Activated naive CD4-positive, alpha-beta T cell treated with anti-CD3 and anti-CD28 coated beads, Interleukin-2, amount 10 ng/mL, durations not matched to agents 7 days and 5 days (primary cell): ENCODE measurements around the gene CBX5.
A peak's percentile ranks its signal among the peaks of the same experiment; 100 is the strongest.
"Not testable (repeated sequence)": the region's sequence is repeated elsewhere in the genome, so short reads cannot be mapped to it uniquely, and the experiment has no call there.

Experiments used
- CTCF ChIA-PET: fragments of 350-600 bp; sonication (Branson Sonifier 250); formaldehyde crosslinking; loops from one replicate; lab custom pipeline; 2021; ENCODE audit warnings: antibody characterized with exemption; lab: Charles Lee
- DNase-seq: peaks from one replicate; pipeline ENCODE4 v3.0.0-alpha.2; 2020
- H3K27ac Mint-ChIP-seq: one replicate; pipeline ENCODE4 v1.8.0; 2021; ENCODE audit warnings: mild to moderate bottlenecking, moderate library complexity, mixed read lengths
- H3K27me3 Mint-ChIP-seq: one replicate; pipeline ENCODE4 v1.8.0; 2021; ENCODE audit warnings: mild to moderate bottlenecking, mixed read lengths
- H3K36me3 Mint-ChIP-seq: one replicate; pipeline ENCODE4 v1.8.0; 2021; ENCODE audit warnings: mixed read lengths
- H3K4me1 Mint-ChIP-seq: one replicate; pipeline ENCODE4 v1.8.0; 2021; ENCODE audit warnings: mixed read lengths
- H3K4me3 Mint-ChIP-seq: one replicate; pipeline ENCODE4 v1.8.0; 2021; ENCODE audit warnings: mild to moderate bottlenecking, moderate library complexity, mixed read lengths
- H3K9me3 Mint-ChIP-seq: one replicate; pipeline ENCODE4 v1.8.0; 2021; ENCODE audit warnings: mixed read lengths

CBX5 gene

DNA sequence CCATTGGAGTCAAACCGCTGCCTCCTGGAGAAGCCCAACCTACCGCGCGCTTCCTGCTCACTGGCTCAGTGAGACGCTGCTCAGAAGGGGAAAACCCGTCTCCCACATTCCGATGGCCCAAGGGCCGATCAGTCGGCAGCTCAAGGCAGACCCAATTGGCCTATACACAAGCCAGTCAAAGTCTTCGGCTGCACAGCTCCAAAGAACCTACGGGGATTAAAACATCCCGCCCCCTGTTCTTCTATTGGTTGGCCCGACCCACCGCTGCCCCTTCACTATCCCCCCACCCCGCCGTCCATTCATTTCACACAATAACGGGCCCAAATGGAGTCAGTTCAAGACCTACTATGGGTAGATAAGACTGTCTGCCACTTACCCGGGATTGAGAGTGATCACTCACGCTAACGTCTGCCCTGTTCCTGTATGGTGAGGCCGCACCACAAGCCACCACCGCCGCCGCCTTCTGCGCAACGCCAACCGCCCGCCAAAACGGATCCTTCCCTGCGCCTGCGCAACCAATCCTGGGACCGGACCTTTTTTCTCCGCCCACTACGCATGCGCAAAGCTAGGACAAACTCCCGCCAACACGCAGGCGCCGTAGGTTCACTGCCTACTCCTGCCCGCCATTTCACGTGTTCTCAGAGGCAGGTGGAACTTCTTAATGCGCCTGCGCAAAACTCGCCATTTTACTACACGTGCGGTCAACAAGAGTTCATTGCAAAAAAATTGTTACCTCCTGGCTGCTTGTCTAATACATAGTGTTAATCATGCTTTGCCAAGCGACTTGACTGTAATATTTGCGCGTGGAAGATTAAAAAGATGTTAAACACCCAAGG, at the start of gene CBX5:
Gene CBX5 (minus strand): TSS at position 491 of the 836 bp plus-strand sequence. CDS start 22,472 bp downstream, outside the sequence.
- CTCF ChIA-PET: interaction anchor here (0.5 to 1.6 kb wide), 5 partner anchors 14 to 240 kb away, joined by 3 to 7 read pairs (median 3); no protein-coding TSS in a partner anchor

DNA sequence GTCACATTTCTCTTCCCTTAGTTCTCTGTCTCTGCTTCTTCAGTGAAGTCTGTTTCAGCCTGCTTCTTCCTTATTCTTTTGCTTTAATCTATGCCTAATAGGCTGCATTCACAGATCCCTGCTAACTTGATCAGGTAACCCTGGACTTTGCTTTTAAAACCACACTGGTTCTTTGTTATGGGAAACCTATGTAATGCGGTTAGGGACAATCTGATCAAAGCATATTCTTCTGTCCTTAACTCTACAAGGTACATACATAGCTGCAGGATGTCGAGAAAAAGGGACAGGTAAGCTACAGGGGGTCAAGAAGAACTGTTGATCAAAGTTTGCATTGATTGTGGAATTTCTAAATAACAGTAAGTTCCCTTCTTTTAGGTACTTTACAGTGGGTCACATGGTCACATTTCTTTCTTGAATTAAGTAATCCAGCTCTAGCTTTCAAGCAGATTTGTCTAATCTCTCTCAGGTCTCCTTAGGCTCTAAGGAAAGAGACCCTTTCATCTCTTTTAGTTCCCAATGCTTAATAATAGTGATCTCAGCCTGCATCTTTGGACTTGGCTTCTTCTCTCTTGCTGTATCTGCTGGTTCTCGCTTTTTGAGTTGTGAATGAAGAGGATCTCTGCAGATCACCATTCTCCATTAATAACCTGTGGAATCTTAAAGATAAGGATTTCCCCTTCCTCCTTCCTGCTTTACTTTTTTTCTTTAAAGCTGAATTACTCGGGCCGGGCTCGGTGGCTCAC, 48.8 kb upstream of the CBX5 start:
- Mint-ChIP-seq H3K27me3 (no peaks in the 10 kb centered on the region), H3K9me3 (no peaks in the 10 kb centered on the region), H3K4me3 (peak overlapping the region; percentile 41), H3K36me3 (peaks cover 24% of the 10 kb centered on the region), H3K4me1 (peaks cover 70% of the 10 kb centered on the region), H3K27ac (peak overlapping the region; percentile 87)
- DNase-seq: no peak
- CTCF ChIA-PET: interaction anchor here (1.0 to 1.9 kb wide), 2 partner anchors 8 to 40 kb away, joined by 3 to 12 read pairs; no protein-coding TSS in a partner anchor

More for the DNA sequence above, at the start of gene CBX5:
- no peak within 1 kb of the TSS for H3K4me3 Mint-ChIP-seq
- DNase-seq: peak; percentile 100
- H3K27me3 Mint-ChIP-seq: no peaks in the 10 kb centered on the region
- H3K36me3 Mint-ChIP-seq: peaks cover 22% of the 10 kb centered on the region
- peaks cover 67% of the 10 kb centered on the region for H3K4me1 Mint-ChIP-seq
- no peaks in the 10 kb centered on the region for H3K9me3 Mint-ChIP-seq
- no peak within 1 kb of the TSS for H3K27ac Mint-ChIP-seq

DNA sequence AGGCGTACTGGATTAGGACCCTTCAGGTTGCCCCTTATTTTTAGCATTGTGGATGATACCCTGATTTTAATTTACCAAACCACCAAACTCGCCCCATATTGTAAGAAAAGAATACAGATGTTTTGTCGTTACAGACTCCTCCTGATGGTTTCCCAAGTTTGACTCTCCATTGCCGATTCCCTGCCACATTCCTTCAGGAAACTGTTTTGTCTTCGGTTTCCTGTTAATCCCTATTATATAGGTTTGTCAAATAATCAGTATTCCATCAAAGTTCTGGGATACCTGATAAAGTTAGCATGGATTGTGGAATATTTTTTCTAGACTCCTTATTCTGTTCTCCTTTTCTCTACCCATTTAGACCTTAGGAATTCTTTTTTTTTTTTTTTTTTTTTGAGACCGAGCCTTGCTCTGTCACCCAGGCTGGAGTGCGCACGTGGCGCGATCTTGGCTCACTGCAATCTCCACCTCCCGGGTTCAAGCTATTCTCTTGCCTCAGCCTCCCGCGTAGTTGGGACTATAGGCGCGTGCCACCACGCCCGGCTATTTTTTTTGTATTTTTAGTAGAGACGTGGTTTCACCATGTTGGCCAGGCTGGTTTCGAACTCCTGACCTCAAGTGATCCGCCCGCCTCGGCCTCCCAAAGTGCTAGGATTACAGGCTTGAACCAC, 45.7 kb upstream of the CBX5 start:
- H3K4me1 Mint-ChIP-seq: peaks cover 51% of the 10 kb centered on the region
- not testable (repeated sequence) for H3K27me3 Mint-ChIP-seq, H3K9me3 Mint-ChIP-seq, DNase-seq
- H3K36me3 Mint-ChIP-seq: peaks cover 16% of the 10 kb centered on the region
- CTCF ChIA-PET: interaction anchor here (0.7 to 2.6 kb wide), 15 partner anchors 8 to 103 kb away, joined by 3 to 20 read pairs (median 4); no protein-coding TSS in a partner anchor
- peak overlapping the region; percentile 86 for H3K27ac Mint-ChIP-seq
- peak overlapping the region; percentile 88 for H3K4me3 Mint-ChIP-seq

DNA sequence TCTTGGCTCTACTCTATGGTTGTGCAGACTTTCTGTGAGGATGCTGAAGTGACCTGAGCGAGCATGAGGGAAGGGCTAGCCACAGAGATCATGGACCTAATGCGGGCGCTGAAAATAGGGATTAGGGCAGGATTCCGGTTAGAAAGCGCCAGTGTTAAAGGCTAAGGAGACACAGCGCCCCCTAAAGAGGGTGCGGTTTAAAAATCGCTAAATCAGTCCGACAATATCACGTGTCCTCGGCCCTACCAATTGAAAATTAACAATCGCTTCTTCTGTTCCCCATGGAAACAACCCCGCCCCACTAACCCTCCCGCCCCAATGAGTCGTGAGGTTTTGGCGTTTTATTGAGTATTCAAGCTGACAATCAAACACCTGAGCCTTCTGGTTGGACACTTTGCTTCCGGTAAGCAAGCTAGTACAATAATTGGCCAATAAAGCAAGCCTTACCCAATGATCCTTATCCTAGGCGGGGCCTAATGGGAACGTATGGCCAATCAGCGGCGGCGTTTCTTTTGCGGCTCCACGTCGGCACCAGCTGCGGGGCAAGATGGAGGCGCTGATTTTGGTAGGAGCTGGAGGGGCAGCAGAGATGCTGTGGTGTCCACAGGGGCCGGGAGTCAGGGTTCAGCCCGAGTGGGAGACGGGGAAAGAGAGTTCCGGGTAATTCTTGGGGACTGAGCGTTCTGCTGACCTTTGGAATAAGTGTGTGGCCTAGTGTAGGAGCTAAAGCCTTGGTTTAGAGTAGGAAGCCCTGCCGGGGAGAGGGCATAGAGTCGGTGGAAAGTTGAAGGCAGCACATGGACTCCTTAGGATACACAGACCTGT, 44.9 kb upstream of the CBX5 start, which contains the start of gene COPZ1:
Gene COPZ1 (plus strand): TSS at position 515 of the 825 bp plus-strand sequence. CDS start 33 bp downstream, at position 548.
- Mint-ChIP-seq H3K36me3 (peaks cover 12% of the 10 kb centered on the region), H3K27ac (peak within 1 kb of the TSS; percentile 86), H3K9me3 (no peaks in the 10 kb centered on the region), H3K27me3 (peaks cover 4% of the 10 kb centered on the region), H3K4me1 (peaks cover 43% of the 10 kb centered on the region), H3K4me3 (peak within 1 kb of the TSS; percentile 88)
- CTCF ChIA-PET: interaction anchor here (0.7 to 2.6 kb wide), 17 partner anchors 9 to 111 kb away, joined by 3 to 20 read pairs (median 4); no protein-coding TSS in a partner anchor
- peak; percentile 97 for DNase-seq

DNA sequence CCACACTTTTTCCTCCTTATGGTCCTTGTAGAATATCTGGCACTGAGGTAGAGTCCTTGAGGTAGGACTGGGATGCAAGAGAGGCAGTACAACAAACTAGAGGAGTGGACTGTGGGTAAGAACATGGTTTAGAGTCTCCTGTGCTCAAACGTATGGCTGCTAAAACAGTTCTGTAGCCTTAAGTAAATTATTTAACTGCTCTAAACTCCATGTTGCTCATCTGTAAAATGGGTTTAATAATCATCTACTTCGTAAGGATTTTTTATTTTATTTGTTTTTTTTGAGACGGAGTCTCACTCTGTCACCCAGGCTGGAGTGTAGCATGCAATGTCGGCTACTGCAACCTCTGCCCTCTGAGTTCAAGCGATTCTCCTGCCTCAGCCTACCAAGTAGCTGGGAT, 41.4 kb upstream of the CBX5 start:
- H3K27me3 Mint-ChIP-seq: peaks cover 17% of the 10 kb centered on the region
- H3K4me3 Mint-ChIP-seq: no peak overlapping the region
- no peaks in the 10 kb centered on the region for H3K9me3 Mint-ChIP-seq
- DNase-seq: no peak
- peaks cover 15% of the 10 kb centered on the region for H3K4me1 Mint-ChIP-seq
- CTCF ChIA-PET: interaction anchor here (1.3 kb wide), 1 partner anchor 16 kb away, joined by 3 read pairs; no protein-coding TSS in a partner anchor
- no peak overlapping the region for H3K27ac Mint-ChIP-seq
- no peaks in the 10 kb centered on the region for H3K36me3 Mint-ChIP-seq

DNA sequence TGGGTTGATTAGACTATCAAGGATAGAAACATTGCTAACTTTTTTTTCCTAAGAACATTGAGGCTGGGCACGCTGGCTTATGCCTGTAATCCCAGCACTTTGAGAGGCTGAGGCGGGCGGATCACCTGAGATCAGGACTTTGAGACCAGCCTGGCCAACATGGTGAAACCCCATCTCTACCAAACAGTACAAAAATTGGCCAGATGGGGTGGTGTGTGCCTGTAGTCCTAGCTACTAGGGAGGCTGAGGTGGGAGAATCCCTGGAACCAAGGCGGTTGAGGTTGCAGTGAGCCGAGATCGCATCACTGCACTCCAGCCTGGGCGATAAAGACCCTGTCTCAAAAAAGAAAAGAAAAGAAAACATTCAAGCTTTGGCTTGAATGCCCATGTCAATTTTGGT, 32.4 kb upstream of the CBX5 start:
- H3K27me3 Mint-ChIP-seq: peaks cover 52% of the 10 kb centered on the region
- H3K9me3 Mint-ChIP-seq, H3K4me1 Mint-ChIP-seq, CTCF ChIA-PET, H3K4me3 Mint-ChIP-seq, H3K27ac Mint-ChIP-seq, H3K36me3 Mint-ChIP-seq, DNase-seq: not testable (repeated sequence)

DNA sequence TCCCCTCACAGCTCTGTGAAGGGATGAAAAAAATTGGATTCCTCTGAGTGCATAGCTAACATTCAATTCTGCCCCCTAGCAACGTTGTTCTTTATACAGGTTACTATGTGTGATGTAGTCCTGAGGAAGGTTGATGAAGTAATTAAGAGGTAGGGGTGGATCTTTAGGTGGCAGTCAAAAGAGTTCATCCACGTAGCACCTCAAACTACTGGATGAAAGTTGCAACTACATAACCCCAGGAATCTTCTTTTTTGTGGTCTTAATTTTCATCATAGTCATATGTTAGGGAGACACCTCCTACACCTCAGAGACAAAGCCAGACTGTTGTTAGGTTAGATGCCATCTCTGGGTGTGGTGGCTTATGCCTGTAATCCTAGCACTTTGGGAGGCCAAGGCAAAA, 31.1 kb upstream of the CBX5 start:
- peaks cover 59% of the 10 kb centered on the region for H3K27me3 Mint-ChIP-seq
- no peaks in the 10 kb centered on the region for H3K9me3 Mint-ChIP-seq
- no peak overlapping the region for H3K4me3 Mint-ChIP-seq
- CTCF ChIA-PET: interaction anchor here (0.6 kb wide), 2 partner anchors 17 to 73 kb away, joined by 3 read pairs; no protein-coding TSS in a partner anchor
- no peaks in the 10 kb centered on the region for H3K36me3 Mint-ChIP-seq
- H3K4me1 Mint-ChIP-seq: peaks cover 12% of the 10 kb centered on the region
- no peak for DNase-seq
- no peak overlapping the region for H3K27ac Mint-ChIP-seq

DNA sequence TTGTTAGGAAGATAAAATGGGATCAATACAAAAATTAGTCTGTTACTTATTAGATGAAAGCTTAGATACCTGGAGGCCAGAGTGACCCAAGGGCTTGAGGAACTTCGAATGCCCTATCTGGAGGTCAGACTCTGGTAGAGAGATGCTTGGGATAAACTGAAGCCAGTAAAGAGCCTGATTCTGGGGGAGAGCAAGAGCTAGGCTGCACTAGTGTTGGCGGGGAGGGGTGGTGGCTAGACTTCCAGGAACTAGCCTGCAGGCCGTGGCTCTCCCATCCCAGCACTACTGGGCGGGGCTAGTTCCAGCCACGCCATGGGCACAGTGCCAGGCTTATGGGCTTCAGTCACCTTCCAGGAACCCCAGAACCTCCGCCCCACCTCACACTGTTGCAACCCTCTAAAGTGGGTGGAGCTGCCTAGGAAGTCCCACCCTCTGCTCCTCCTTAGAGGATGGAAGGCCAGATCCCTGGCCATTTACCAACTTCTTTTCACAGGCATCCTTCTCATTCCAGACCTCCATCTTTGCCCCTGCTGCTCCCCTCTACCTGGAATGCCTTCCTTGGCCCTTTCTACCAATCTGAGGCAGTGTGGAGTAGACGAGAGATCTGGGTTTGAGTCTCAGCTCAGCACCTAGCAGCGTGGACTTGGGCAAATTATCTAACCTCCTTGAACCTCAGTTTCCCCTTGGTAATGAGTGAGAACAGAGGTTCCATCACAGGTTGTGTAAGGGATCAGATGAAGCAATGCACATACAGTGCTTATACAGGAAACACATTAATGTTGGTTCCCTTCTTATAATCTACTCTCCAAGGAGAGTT, 27.2 kb upstream of the CBX5 start:
- H3K27me3 Mint-ChIP-seq: peaks cover 81% of the 10 kb centered on the region
- H3K36me3 Mint-ChIP-seq: no peaks in the 10 kb centered on the region
- H3K4me1 Mint-ChIP-seq: peaks cover 24% of the 10 kb centered on the region
- H3K4me3 Mint-ChIP-seq: no peak overlapping the region
- no peak overlapping the region for H3K27ac Mint-ChIP-seq
- CTCF ChIA-PET: interaction anchor here (0.6 to 2.4 kb wide), 7 partner anchors 9 to 157 kb away, joined by 3 to 11 read pairs (median 4); no protein-coding TSS in a partner anchor
- peak; percentile 33 for DNase-seq
- H3K9me3 Mint-ChIP-seq: no peaks in the 10 kb centered on the region

DNA sequence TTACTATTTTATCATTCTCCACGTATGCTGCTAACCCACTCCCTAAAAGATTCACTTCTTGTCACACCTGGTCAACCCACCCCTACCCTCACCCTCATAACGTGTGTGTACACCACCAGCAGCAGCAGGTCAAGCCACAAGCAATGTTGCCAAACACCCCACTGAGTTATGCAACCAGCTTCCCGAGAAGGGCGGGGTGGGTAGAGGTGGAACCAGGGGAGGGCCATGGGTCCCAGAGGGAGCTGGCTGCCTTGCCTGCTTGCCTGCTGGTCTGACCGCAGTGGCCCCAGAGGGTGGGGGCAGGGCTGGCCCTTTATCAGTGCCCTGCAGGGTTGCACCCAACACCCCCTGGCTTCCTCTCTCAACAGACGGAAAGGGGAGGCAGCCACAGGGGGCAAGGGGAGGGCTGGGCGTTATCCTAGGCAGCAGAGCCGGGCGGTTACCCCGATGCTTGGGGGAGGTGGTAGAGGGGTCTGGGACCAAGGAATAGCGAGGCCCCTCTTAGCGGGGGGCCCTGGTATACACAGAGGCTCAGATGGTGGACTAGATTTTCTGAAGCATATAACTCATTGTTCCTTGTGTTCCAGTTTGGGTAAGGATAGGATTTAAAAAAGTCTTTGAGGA, 24.4 kb upstream of the CBX5 start:
- Mint-ChIP-seq H3K27ac (no peak overlapping the region), H3K4me1 (peaks cover 30% of the 10 kb centered on the region), H3K4me3 (no peak overlapping the region), H3K27me3 (peaks cover 84% of the 10 kb centered on the region), H3K36me3 (no peaks in the 10 kb centered on the region), H3K9me3 (no peaks in the 10 kb centered on the region)
- DNase-seq: peak; percentile 29
- CTCF ChIA-PET: interaction anchor here (0.9 kb wide), 1 partner anchor 32 kb away, joined by 3 read pairs; no protein-coding TSS in a partner anchor

DNA sequence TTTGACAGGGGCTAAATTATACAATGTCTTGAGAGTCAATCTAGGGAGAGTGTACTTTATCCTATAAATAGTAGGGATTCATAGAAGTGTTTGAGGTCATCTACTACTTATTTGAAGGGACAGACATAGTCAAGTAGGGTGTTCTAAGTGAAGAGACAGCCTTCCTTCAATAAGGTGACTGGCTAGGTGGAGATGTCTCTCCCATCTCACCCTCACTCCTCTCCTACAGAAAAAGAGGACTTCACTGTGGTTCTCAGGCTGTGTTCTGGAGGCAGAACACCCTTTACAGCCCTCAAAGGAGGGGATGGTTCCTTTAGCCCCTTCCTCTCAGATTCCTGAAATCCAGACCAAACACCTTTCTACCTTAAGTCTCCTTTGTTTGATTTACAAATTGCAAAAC, 23.7 kb upstream of the CBX5 start:
- DNase-seq: no peak
- no peak overlapping the region for H3K4me3 Mint-ChIP-seq
- CTCF ChIA-PET: no interaction called here
- H3K36me3 Mint-ChIP-seq: no peaks in the 10 kb centered on the region
- no peaks in the 10 kb centered on the region for H3K9me3 Mint-ChIP-seq
- H3K27ac Mint-ChIP-seq: no peak overlapping the region
- H3K4me1 Mint-ChIP-seq: peaks cover 30% of the 10 kb centered on the region
- peaks cover 88% of the 10 kb centered on the region for H3K27me3 Mint-ChIP-seq

DNA sequence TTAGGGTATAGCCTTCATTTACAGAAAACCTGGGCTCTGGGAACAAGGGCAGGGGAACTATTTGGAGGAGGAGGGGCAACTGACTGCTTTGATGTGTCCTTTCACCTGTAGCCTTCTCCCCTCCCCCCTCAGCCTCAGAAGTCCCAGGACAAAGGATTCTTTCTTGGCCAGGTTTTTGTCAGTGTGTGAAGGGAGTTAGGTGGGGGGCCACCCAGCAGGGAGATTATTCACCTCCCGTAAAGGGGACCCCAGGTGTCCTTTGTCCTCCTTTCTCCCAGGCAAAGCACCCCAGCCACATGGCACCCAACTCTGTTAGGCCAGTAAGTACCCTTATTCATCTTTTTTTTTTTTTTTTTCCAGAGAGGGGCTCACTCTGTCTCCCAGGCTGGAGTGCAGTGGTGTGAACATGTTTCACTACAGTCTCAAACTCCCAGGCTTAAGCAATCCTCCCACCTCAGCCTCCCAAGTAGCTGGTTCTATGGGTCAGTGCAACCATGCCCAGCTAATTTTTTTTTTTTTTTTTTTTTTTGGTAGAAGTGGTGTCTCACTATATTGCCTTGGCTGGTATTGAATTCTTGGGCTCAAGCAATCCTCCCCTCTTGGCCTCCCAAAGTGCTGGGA, 21.6 kb upstream of the CBX5 start:
- DNase-seq: no peak
- Mint-ChIP-seq H3K36me3 (no peaks in the 10 kb centered on the region), H3K9me3 (no peaks in the 10 kb centered on the region), H3K4me3 (no peak overlapping the region), H3K27me3 (peaks cover 91% of the 10 kb centered on the region), H3K27ac (no peak overlapping the region), H3K4me1 (peaks cover 24% of the 10 kb centered on the region)
- CTCF ChIA-PET: interaction anchor here (0.6 to 2.2 kb wide), 5 partner anchors 9 to 76 kb away, joined by 3 to 13 read pairs (median 4); partner anchors contain the start of gene COPZ1
